OCI-M2 (cell line): ENCODE measurements around the gene SMYD2.

Experiments
- DNase-seq: peaks from one replicate; lab custom pipeline; 2025; ENCODE audit not compliant: unreplicated experiment; lab: John Stamatoyannopoulos, UW

SMYD2 gene

GRCh38 chr1:214327514-214327913 is 46.6 kb downstream of the SMYD2 start:
- no peak for DNase-seq

GRCh38 chr1:214328770-214329469 is 48.0 kb downstream of the SMYD2 start:
- no peak for DNase-seq

GRCh38 chr1:214329470-214330220 is 48.7 kb downstream of the SMYD2 start:
- DNase-seq: no peak

GRCh38 chr1:214330222-214330621 is 49.3 kb downstream of the SMYD2 start:
- no peak for DNase-seq

GRCh38 chr1:214330715-214331114 is 49.8 kb downstream of the SMYD2 start:
- DNase-seq: no peak

GRCh38 chr1:214331180-214331579 is 50.2 kb downstream of the SMYD2 start:
- DNase-seq: no peak

GRCh38 chr1:214331827-214332423 is 51.0 kb downstream of the SMYD2 start:
- DNase-seq: no peak

GRCh38 chr1:214332946-214333798 is 52.2 kb downstream of the SMYD2 start:
- no peak for DNase-seq

GRCh38 chr1:214335567-214335966 is 54.6 kb downstream of the SMYD2 start:
- DNase-seq: no peak

- DNase-seq: no peak
Measured at GRCh38 chr1:214337015-214337414, 56.1 kb downstream of the SMYD2 start.

- DNase-seq: no peak
Measured at GRCh38 chr1:214337511-214337910, 56.6 kb downstream of the SMYD2 start.

GRCh38 chr1:214338212-214338611 is 57.3 kb downstream of the SMYD2 start:
- no peak for DNase-seq

- DNase-seq: no peak
Measured at GRCh38 chr1:214341459-214341858, 60.5 kb downstream of the SMYD2 start.

GRCh38 chr1:214341932-214342331 is 61.0 kb downstream of the SMYD2 start:
- DNase-seq: no peak

GRCh38 chr1:214342525-214342924 is 61.6 kb downstream of the SMYD2 start:
- DNase-seq: no peak

GRCh38 chr1:214344897-214345296 is 63.9 kb downstream of the SMYD2 start:
- no peak for DNase-seq

- no peak for DNase-seq
Measured at GRCh38 chr1:214349008-214349407, 68.0 kb downstream of the SMYD2 start.

- DNase-seq: no peak
Measured at GRCh38 chr1:214349781-214350180, 68.8 kb downstream of the SMYD2 start.

- DNase-seq: no peak
Measured at GRCh38 chr1:214351551-214352277, 70.8 kb downstream of the SMYD2 start.

GRCh38 chr1:214352838-214353237 is 71.9 kb downstream of the SMYD2 start:
- no peak for DNase-seq
